RCC 7860 (cell line): Measurements from ENCODE around the gene CCDC136.

Experiments
- DNase-seq: peaks from one replicate; pipeline ENCODE4 v3.0.0-alpha.2; 2015; ENCODE audit warnings: low spot score
- FAIRE-seq: peaks from 2 replicates; lab custom pipeline; 2012; peaks lifted over from hg19 to GRCh38; lab: Jason Lieb, UNC

The CCDC136 gene

GRCh38 chr7:128801667-128802418, 10.1 kb downstream of the CCDC136 start:
- no peak for FAIRE-seq
- no peak for DNase-seq

- FAIRE-seq: no peak
- no peak for DNase-seq
Measured at GRCh38 chr7:128804484-128804883, 12.7 kb downstream of the CCDC136 start.

- FAIRE-seq (no peak), DNase-seq (no peak)
Measured at GRCh38 chr7:128805225-128805624, 13.5 kb downstream of the CCDC136 start.

GRCh38 chr7:128807191-128807590, 15.4 kb downstream of the CCDC136 start:
- FAIRE-seq (no peak), DNase-seq (no peak)

GRCh38 chr7:128809363-128809762, 17.6 kb downstream of the CCDC136 start:
- FAIRE-seq: no peak
- no peak for DNase-seq

GRCh38 chr7:128810473-128810872, 18.7 kb downstream of the CCDC136 start:
- no peak for DNase-seq
- FAIRE-seq: no peak

- no peak for DNase-seq
- FAIRE-seq: no peak
Measured at GRCh38 chr7:128810997-128811396, 19.2 kb downstream of the CCDC136 start.

GRCh38 chr7:128811631-128812430, 20.1 kb downstream of the CCDC136 start:
- no peak for FAIRE-seq
- no peak for DNase-seq

GRCh38 chr7:128812514-128813168, 20.9 kb downstream of the CCDC136 start:
- DNase-seq: no peak
- no peak for FAIRE-seq

- DNase-seq: no peak
Measured at GRCh38 chr7:128814499-128814898, 22.7 kb downstream of the CCDC136 start.

GRCh38 chr7:128815289-128815942, 23.6 kb downstream of the CCDC136 start:
- no peak for FAIRE-seq

More at GRCh38 chr7:128814499-128814898, 22.7 kb downstream of the CCDC136 start:
- FAIRE-seq: no peak

GRCh38 chr7:128818694-128819093, 26.9 kb downstream of the CCDC136 start:
- DNase-seq: no peak
- no peak for FAIRE-seq

More at GRCh38 chr7:128815289-128815942, 23.6 kb downstream of the CCDC136 start:
- DNase-seq: no peak

GRCh38 chr7:128821724-128822123, 30.0 kb downstream of the CCDC136 start:
- no peak for DNase-seq
- FAIRE-seq: no peak

- FAIRE-seq (no peak), DNase-seq (no peak)
Measured at GRCh38 chr7:128826512-128826911, 34.7 kb downstream of the CCDC136 start.

GRCh38 chr7:128826916-128827247, 35.1 kb downstream of the CCDC136 start:
- FAIRE-seq: no peak
- DNase-seq: no peak

GRCh38 chr7:128827248-128827958, 35.6 kb downstream of the CCDC136 start:
- FAIRE-seq (peak; percentile 96), DNase-seq (peak; percentile 97)

GRCh38 chr7:128827971-128828711, 36.4 kb downstream of the CCDC136 start:
- FAIRE-seq (peak; percentile 67), DNase-seq (peak; percentile 88)

GRCh38 chr7:128829391-128830166, 37.8 kb downstream of the CCDC136 start:
- FAIRE-seq: peak; percentile 94
- DNase-seq: peak; percentile 100
